TTC549 (cell line): Measurements from ENCODE around the gene DLG2.

Experiments
- FAIRE-seq: peaks from 2 replicates; lab custom pipeline; 2012; peaks lifted over from hg19 to GRCh38; lab: Jason Lieb, UNC

DLG2 gene

DNA sequence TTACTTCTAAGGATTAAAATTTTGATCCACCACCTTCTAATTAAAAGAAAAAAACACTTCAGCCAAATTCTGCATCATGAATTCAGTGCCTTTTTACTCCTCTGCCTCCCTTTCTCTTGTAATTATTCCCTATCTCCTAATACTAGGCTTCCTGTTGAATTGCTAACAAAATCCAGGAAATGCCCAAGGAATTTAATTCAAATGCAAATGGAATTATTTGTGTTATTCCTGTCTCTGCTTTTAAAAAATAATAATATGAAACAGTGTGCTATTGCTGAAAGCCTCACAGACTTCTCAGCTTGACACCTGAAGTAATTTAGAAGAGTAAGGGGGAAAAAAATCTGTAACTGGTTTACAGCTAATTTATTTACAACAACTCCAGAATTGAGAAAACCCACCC is 85.5 kb downstream of the DLG2 start:
- no peak for FAIRE-seq

DNA sequence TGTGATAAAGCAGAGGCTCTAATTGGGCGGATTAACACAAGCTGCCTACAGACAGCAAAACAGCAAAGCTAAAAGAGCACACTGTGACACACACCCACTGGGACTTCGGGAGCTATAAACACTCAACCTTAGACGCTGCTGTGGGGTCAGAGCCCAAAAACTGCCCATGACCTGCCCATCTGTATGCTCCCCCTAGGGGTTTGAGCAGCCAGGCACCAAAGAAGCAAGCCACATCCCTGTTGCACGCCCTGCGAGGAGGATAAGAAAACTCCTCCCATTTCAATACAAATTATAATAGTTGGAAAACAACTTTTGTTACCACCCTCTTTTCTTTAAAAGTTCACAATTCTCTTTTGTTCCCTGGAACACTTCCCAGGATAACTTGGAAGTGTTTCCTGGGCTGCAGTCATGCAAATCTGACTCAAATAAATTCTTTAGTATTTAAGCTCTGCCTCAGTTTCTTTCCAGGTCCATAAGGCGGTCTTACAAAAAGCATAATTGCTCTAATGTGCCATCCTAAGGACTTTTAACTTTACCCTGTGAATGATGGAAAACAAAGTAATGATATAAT is 86.4 kb downstream of the DLG2 start:
- FAIRE-seq = no peak

- no peak for FAIRE-seq
Measured at GRCh38 chr11:85540181-85540580, 87.0 kb downstream of the DLG2 start.

DNA sequence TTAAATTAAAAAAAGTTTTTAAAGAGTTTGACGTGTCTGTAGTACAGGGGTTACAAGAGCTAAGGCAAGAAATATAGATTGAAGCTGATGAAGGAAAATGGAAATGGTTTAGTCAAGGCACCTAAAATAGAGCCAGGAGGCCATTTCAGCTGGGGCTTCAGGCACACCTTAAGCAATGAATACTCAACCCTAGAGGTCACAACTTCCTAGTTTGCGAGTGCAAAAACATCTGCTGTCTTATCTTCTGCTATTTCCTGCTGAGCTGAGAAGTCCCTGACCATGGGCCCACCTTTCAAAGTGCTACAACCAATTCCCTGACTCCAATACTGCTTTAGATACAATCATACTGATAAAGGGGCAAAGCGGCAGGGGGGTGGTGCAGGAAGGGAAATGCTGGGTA is 87.4 kb downstream of the DLG2 start:
- FAIRE-seq = no peak

DNA sequence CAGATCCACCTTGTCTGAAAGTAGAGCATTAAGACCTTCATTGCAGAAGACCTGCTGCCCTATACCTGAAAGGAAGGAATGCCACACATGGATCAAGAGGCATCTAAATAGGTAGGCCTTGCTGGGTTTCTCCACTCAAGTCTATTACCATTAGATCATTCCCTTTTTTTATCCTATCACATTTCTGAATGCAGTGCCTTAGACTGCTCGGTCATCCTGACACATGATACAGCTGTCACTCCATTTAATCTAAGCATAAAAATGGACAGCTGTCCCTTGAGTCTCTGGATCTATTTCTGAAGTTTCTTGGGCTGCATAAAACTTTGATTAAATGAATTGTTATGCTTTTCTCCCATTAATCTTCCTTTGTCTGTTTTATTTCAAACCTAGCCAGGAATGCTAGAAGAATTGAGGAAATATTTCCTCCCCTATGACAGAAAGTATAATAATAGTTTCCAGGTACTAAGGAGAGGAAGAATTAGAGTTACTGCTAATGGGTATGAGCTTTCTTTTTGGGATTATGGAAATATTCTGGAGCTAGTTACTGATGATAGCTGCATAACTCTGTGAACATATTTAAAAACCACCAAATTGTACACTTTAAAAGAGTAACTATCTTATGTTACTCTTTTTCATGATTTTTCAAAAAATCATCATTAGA is 88.0 kb downstream of the DLG2 start:
- no peak for FAIRE-seq

DNA sequence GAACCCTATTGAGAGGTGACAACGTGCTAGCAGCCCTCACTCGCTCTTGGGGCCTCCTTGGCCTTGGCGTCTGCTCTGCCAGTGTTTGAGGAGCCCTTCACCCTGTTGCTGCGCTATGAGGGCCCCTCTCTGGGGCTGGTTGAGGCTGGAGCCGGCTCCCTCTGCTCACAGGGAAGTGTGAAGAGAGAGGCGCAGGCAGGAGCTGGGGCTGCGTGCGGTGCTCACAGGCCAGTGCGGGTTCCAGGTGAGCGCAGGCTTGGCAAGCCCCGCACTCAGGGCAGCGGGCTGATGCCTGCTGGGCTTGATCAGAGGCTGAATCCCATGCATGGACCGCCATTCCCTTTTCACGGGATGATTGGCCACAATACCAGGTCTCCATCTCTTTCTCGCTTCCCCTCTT is 90.7 kb downstream of the DLG2 start:
- FAIRE-seq = no peak

DNA sequence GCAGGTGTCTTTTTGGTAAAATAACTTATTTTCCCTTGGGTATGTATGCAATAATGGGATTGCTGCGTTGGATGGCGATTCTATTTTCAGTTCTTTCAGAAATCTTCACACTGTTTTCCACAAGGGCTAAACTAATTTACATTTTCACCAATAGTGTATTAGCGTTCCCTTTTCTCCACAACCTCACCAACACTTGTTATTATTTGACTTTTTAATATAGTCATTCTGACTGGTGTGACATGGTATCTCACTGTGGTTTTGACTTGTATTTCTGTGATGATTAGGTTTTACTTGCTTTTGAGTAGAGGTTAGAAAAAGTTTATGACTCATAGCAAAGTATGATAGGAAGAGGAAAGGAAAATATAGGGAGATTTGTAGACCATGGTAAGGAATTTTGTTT is 92.3 kb downstream of the DLG2 start:
- FAIRE-seq = no peak

- no peak for FAIRE-seq
Measured at GRCh38 chr11:85531191-85531897, 95.8 kb downstream of the DLG2 start.

GRCh38 chr11:85530634-85531033 is 96.5 kb downstream of the DLG2 start:
- FAIRE-seq = no peak

DNA sequence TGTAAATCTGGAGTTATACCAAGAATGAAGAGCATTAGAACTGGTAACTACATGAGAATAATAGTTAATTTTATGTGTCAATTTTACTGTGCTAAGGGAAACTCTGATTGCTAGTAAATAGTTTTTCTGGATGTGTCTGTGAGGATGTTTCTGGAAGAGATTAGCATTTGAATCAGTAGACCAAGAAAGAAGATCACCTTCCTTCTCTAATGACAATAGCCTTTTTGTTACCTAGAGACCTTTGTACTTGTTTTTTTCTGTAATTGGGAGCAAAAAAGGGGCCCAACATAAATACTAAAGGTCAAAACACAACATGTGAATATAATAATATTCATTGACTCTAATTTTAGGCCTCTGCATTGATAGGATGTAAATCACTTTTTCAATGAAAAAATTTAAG is 100.6 kb downstream of the DLG2 start:
- FAIRE-seq = no peak

DNA sequence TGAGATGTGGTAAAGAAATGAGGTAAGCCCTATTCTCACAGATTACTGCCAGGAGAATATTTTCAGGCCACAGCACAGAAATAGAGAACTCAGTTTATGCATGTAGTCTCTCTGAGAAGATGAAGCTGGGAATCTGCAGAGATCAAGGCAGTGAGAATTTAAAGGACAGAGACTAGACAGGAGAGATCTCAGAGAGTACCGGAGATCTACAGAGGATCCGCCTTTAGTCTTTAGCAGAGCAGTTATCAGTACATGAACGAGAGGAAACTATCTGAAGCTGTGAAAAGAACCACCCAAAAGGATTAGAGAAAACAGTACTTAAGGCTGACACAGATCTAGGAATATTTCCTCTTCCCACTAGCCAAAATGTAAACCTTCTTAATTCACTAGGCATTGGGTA is 101.5 kb downstream of the DLG2 start:
- no peak for FAIRE-seq

- FAIRE-seq = no peak
Measured at GRCh38 chr11:85517272-85517671, 109.9 kb downstream of the DLG2 start.

DNA sequence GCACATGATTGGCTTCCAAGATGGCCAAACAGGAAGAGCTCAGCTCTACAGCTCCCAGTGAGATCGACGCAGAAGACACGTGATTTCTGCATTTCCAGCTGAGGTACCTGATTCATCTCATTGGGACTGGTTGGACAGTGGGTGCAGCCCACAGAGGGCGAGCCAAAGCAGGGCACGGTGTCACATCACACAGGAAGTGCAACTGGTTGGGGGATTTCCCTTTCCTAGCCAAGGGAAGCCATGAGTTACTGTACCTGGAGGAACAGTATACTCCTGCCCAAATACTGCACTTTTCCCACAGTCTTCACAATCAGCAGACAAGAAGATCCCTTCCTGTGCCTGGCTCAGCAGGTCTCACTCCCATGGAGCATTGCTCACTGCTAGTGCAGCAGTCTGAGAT is 131.2 kb downstream of the DLG2 start:
- no peak for FAIRE-seq

- FAIRE-seq = no peak
Measured at GRCh38 chr11:85494396-85494795, 132.7 kb downstream of the DLG2 start.

GRCh38 chr11:85485902-85486301 is 141.2 kb downstream of the DLG2 start:
- no peak for FAIRE-seq

GRCh38 chr11:85483861-85484260 is 143.3 kb downstream of the DLG2 start:
- FAIRE-seq = no peak

DNA sequence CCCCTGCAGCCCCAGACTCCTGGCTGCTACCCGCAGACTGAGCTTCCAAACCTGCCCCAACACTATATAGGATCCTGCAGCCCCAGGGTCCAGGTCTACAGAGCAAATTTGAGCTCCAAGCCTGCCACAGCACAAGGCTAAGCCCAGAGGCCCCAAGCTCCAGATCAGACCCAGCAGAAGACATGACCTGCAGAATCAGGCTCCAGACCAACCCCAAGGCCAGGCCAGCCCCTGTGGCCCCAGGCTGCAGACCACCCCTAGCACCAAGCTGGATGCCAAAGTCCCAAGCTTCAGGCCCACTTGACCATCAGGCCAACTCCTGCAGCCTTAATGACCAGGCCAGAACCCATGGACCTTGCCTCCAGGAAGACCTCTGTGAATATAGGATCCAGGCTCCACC is 145.3 kb downstream of the DLG2 start:
- FAIRE-seq = no peak

DNA sequence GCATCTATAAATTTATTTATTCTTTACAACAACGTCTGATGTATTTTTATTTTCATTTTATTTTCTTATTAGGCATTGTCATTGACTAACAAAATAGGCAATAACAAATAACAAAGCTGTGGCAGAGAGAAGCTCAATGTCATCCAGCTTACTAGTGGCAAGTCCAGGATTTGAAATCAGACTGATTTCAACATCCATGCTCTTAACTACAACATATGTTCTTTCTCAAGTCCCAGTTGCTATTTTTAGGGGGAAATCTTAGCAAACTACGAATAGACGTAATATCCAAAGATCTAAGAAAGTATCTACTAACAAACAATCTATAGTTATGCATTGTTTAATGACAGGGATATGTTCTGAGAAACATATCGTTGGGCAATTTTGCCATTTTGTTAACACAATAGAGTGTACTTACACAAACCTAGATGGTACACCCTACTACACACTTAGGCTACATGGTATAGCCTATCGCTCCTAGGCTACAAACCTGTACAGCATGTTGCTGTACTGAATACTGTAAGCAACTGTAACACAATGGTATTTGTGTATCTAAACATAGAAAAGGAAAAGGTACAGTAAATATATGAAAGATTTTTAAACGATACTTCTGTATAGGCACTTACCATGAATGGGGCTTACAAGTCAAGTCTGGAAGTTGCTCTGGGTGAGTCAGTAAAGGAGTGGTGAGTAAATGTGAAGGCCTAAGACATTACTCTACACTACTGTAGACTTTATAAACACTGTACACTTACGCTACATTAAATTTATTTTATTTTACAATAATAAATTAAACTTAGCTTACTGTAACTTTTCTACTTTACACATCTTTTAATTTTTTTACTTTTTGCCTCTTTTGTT is 151.3 kb downstream of the DLG2 start:
- FAIRE-seq = no peak

DNA sequence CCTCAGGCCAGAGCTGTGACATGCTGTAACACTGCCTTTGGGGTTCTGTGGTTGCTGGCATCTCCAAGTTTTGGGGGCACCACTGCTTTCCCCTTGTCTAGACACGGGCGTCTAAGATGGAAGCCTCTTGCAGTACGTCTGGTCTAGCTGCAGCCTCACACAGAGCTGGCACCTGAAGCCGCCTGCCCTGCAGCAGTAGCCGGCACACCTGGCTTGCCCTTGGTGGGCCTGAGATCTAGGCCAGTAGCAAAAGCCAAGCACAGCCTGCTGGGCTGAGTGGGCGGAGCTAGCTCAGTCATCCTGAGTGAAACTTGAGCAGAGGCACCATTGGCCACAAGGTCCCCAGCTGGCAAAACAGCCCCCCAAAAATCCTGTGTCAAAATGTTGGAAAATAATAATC is 154.2 kb downstream of the DLG2 start:
- FAIRE-seq = no peak

GRCh38 chr11:85464283-85464682 is 162.9 kb downstream of the DLG2 start:
- FAIRE-seq = no peak

GRCh38 chr11:85459304-85459703 is 167.8 kb downstream of the DLG2 start:
- FAIRE-seq = no peak

DNA sequence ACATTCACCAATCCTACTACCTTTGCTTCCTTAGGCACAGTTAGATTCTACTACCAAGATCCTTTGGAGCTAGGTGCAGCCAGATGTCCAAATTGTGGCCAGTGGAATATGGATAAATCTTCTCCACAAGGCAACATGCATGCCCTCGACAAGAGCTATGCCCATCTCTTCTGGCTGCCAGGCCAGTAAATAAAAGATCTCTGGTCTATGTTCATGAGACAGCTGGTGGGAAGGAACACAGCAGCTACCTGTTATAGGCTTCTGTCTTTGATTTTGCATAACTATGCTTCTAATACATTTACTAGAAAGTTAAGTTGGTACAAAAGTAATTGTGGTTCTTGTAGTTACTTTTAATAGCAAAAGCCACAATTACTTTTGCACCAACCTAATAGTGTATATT is 182.7 kb downstream of the DLG2 start:
- FAIRE-seq = no peak

DNA sequence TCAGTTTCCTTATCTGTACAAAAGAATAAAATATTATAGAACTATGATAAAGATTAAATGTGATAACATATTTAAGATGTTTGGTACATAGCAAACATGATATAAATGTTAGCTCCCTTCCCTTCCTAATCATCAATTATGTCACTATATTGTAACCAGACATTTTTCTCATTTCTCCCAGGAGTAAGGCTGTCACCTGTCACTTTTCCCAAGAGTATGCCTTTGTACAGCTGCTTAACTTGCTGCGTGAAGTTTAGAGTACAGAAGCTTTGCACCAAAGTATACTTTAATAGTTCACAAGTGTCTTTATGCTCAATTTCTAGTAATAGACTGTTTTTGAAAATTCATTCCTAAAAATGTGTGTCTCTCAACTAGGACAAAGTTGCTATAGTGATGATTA is 186.9 kb downstream of the DLG2 start:
- no peak for FAIRE-seq
